Jurkat, Clone E6-1 (cell line): ENCODE data around the gene CLK3.

ENCODE experiments used
- DNase-seq: peaks from one replicate; pipeline ENCODE4 v3.0.0-alpha.2; 2011; ENCODE audit warnings: low read depth, low spot score
- H3K4me3 ChIP-seq: 2 replicates; pipeline ENCODE4 v1.5.1; 2011; ENCODE audit warnings: mild to moderate bottlenecking, low read length, control low read depth, moderate library complexity

Gene CLK3

DNA sequence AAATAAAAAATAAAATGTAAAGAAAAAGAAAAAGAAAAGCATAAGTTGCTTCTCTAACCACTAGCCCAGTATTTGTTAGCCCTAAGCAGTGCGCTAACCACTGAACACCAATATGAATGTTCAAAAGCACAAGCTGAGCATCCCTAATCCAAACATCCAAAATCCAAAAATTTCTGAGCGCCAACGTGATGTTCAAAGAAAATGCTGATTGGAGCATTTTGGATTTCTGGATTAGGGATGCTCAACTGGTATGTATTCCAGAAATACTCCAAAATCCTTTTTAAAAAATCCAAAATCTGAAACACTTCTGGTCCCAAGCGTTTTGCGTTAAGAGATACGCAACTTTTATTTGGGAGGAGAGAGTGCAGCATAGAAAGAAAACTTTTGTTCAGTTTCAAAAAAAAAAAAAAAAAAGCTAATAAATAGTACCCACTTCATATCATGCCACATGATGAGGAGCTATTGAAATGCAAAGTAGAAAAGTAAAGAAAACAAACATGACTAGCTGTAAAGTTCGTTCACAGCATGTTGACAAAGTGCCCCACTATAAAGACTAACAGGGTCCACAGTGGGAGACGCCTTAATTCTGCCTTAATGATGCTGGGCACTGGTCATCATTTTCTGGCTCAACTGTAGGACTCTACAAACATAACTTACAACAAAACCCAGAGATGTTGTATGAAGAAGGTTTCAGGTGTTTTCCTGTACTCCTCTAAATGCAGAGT is 47.8 kb downstream of the CLK3 start:
- no peak for DNase-seq
- H3K4me3 ChIP-seq = no peak overlapping the region

DNA sequence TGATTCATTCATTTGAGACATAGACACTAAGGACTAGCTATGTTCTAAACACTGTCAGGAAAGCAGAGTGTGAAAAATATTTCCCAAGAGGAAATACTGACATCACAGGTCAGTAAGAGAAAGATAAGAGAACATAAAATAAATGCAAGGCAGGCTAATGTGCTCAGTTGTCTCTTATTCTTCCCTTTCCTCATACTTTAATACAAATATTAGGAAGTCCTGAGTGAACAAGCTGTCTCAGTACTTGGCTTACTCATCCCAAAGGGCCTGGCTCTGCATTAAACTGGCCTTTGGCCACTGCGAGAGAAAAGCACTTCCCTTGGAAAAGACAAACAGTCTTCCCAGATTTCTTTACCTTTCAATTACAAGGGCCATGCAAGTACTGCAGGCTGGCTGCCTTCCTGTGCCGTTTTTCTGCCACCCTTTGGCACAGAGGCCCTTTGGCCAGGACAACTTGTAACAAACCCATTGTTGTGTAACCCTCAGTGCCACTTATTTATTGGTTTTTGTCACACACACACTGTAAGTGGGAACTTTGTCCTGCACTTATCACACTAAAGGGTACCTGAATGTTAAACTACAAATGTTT is 48.5 kb downstream of the CLK3 start:
- no peak overlapping the region for H3K4me3 ChIP-seq
- DNase-seq = no peak

DNA sequence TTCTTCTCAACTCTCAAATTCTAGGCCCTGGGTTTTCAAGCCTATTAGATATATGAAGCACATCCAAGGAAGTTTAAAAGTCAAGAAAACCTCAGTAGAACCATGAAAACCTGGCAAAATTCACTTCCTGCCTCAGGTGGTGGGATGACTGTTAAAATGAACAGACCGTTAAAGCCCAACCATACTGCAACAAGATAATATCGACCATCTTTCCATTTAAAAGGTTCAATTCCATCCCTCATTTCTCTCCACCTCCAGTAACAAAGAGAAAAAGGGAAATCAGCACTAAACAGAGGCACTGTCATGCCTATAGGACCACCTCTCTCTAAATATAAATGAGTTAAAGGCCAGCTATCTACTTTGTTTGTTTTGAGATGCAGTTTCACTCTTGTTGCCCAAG is 49.0 kb downstream of the CLK3 start:
- no peak overlapping the region for H3K4me3 ChIP-seq
- DNase-seq = no peak

DNA sequence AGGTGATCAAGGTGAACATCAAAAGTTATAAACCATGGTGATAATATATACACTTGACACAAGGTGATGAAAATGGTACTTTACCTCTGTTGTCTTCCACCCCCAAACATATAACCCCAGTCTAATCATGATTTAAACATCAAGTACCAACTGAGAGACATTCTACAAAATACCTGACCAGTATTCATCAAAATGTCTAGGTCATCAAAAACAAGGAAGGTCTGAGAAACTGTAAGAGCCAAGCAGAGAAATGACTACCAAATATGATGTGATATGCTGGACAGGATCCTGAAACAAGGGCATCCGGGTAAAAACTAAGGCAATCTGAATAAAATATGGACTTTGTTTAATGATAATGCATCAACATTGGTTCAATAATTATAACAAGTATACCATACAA is 52.3 kb downstream of the CLK3 start:
- no peak overlapping the region for H3K4me3 ChIP-seq
- no peak for DNase-seq

DNA sequence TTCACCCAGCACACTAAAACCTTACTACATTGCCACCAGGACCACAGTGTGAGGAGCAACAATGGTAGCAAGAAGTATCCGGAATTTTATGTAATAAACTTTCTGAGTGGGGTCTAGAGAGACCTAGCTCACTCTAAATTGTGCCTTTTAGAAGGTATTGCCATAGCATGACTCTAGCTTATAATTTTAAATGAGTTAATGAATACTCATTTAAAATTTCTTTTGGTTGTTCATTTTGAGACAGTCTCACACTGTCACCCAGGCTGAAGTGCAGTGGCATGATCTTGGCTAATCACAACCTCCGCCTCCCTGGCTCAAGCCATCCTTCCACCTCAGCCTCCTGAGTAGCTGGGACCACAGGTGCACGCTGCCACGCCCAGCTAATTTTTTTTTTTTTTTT is 54.0 kb downstream of the CLK3 start:
- H3K4me3 ChIP-seq = no peak overlapping the region
- no peak for DNase-seq

DNA sequence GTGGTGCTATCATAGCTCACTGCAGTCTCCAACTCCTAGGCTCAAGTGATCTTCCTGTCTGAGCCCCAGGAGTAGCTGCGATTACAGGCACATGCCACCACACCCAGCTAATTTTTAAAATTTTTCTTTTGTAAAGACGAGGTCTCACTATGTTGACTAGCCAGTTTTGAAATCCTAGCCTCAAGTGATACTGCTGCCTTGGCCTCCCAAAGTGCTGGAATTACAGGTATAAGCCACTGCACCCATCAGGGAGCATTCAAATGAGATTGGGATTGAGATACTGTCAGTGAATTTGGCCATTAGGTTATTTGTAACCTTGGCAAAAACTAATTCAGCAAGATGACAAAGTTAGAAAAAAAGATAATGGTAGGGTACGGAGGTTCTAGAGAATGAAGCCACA is 58.5 kb downstream of the CLK3 start:
- no peak for DNase-seq
- no peak overlapping the region for H3K4me3 ChIP-seq

DNA sequence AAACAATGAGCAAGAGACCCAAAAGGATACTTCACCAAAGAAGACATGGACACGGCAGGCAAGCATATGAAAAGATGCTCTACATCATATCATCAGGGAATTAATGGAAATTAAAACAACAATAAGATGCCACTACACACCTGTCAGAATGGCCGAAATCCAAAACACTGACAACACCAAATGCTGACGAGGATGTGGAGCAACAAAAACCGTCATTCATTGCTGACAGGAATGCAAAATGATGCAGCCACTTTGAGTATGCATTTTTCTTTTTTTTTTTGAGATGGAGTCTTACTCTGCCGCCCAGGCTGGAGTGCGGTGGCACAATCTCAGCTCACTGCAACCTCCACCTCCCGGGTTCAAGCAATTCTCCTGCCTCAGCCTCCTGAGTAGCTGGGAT is 61.2 kb downstream of the CLK3 start:
- H3K4me3 ChIP-seq = no peak overlapping the region
- DNase-seq = no peak
